Endometrial microvascular endothelial cells (primary cell): Measurements from ENCODE around the gene RPUSD1. TPM values are rescaled to one million over a fixed set of nuclear protein-coding genes. Genes with fewer than 3 reads are reported as not detected.
"Not testable (repeated sequence)": the region's sequence is repeated elsewhere in the genome, so short reads cannot be mapped to it uniquely, and the experiment has no call there.

Experiments used
- in situ Hi-C: cut with HindIII; loops from 2 replicates; pipeline ENCODE4 v1.10.0; 2017; ENCODE audit warnings: low sequenced_read_pairs, low pct_unique_long_range_greater_than_20kb; ENCODE audit errors: inconsistent ontology term
- total RNA-seq: library from RNA; depleted of rRNA; stranded (reverse); fragments of >200 nt; gene quantifications from one replicate; pipeline ENCODE4 v1.2.3, GENCODE V29; 2015; ENCODE audit errors: inconsistent ontology term

Gene RPUSD1
- total RNA-seq, 1 donor from 2014 or later = 77.6 TPM

DNA sequence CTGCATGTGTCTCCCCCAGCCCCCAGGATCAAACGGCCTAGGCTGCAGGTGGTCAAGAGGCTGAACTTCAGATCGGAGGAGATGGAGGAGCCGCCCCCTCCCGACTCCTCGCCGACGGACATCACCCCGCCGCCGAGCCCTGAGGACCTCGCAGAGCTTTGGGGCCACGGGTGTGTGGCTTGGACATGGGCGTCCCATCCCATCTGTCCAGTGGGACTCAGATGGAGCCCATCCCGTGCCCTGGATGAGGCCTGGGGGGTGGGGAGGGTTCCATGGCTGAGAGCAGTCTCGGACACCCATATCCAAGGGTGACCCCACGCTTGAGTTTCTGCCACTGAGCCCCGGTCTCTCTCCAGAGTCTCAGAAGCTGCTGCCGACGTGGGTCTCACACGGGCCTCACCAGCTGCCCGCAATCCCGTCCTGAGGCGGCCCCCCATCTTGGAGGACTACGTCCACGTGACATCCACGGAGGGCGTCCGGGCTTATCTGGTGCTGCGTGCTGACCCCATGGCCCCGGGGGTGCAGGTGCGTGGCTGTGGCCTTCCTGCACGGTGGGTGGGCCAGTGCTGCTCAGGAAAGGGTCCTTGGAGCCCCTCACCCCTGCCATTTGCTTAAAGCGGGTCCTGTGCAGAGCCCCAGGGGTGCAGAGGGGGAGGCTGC is 1.1 kb upstream of the RPUSD1 start:
- in situ Hi-C loops = no loop called here

DNA sequence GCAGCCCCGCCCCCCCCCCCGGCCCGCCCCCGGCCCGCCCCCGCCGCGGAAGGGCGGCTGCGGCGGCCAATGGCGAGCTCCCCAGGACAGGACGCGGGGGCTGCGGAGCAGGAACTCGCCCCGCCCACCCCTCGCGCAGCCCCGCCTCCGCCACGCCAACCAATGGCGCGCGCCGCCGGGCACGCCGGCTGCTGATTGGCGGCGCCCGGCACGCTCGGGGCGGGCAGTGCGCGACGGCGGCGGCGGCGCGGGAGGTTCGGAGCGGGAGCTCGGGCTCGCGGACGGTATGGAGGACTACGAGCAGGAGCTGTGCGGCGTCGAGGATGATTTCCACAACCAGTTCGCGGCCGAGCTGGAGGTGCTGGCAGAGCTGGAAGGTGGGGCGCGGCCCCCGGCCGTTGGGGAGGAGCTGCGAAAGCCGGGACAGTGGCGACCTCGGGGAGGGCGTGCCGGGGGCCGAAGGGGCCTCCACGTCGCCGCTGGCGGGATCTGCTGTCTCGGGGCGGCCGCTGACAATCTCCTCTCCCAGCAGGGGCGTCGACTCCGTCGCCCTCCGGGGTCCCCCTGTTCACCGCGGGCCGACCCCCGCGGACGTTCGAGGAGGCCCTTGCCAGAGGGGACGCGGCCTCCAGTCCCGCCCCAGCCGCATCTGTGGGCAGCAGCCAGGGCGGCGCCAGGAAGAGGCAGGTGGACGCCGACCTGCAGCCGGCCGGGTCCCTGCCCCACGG is 382 bp upstream of the RPUSD1 start, which contains the start of gene CHTF18:
Gene CHTF18 (plus strand): TSS at position 222 of the 728 bp plus-strand sequence. CDS start 65 bp downstream, at position 287.
- in situ Hi-C loops = no loop called here

DNA sequence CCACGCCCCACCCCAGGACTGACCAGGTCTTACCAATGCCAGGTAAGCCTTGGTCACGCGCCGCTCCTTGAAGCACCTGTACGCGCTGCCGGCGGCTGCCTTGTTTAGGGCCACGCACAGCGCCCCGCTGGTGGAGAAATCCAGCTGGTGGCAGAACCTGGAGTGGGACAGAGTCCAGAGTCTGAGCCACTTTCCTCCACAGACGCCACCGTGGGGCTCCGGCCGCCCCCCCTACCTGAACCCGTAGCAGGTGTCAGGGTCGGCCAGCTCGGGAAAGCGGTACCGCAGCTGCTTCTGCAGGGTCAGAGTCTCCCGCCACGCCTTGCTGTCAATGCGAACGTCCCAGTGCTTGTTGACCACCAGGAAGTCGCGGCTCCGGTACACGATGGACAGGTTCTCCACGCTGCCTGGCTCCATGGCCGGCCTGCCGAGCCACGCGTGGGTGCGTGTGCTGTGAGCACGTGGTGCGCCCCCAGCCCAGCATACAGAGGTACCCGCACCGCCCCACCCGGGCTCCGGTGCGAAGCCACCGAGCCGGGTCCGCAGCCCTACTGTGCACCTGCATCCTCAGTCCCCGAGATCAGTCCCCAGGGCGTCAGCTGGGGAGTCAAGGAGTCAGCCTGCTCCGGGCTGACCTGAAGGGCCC is 737 bp downstream of the RPUSD1 start:
- in situ Hi-C loops = no loop called here

DNA sequence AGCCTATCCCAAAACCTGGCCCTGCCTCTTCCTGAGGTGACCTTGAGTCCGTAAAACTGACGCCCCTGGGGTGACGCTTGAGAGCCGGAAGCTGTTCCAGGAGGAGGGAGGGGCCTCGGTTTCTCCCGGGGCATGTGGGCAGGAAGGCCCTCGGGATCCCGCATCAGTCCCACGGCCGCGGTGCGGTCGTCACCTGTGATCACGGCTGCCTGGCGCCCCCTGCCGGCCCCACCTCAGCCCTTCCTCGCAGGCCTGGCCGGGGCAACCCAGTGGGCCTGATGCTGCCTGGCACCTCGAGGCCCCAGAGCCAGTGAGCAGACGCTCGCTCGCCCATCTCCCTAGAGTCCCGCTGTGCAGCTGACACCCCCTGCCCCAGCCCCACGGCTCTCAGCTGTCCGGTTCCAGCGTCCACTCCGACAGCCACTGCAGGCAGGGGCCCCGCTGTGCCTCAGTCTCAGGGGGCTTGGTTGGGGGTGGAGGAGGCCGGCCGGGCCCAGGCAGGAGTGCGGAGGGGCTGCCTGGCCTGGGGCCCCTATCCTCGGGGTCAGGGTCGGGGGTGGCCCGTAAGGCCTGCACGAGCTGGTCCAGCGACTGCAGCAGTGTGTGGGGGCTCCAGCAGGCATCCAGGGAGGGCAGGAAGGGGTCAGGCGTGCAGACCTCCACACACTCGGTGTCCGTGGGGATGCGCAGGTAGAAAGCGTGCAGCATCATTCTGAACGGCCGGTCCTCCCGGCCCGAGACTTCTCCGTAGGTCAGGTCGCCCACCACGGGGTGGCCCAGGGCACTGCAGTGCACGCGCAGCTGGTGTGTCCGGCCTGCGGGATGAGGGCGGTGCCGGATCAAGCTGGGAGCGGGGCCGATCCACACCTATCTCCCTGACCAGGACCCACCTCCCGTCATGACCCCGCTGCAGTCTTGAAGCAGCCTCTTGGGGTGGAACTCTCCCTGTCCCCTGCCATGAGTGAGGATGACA is 2.3 kb downstream of the RPUSD1 start:
- in situ Hi-C loops = no loop called here

DNA sequence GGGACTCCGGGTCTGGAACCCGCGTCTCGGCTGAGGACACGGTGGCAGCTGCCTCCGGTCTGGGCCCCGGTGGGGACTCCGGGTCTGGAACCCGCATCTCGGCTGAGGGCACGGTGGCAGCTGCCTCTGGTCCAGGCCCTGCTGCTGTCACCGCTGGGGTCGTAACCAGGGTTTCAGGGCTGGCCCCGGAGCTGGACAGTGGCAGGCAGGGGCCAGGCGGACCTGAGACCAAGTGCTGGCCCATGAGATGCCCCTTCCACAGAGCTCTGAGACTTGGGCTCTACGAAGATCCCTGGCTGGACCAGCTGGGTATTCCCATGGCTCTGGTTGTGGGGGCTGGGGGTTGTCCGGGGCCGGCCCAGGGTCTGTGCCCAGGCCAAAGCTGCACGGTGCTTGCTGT is 3.8 kb downstream of the RPUSD1 start:
- in situ Hi-C loops = no loop called here

DNA sequence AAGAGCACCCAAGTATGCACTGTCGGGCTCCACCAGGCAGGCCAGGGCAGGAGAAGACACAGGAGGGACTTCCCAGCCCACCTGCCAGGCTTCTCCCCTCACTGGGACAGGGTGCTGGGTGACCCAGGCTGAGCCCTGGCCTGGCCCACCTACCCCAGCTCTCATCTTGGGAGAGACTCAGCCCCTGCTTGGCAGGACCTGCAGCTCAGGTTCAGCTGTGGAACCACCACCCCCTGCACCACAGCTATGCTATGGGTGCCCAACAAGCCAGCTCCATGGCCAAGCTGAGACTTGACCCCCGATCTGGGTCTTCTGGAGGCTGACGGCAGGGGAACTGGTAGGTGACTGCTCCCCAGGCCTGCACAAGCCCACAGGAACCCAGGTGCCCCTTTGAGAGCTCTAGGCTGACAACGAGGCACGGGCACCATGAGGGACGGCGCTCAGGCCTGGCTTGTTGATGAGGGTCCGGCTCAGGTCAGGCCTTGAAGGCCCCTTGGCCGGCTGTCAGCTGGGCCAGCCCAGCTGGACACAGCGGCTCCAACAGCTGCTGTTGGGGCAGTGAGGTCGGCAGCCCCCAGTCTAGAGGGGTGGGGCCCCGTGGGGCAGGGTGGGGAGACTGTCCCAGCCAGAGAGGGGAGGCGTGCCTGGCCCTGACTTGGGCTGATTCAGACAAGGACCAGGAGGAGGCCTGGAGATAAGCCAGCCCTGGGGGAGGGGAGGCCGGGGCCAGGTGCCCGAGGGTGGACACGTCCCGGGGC is 4.6 kb downstream of the RPUSD1 start:
- in situ Hi-C loops = no loop called here

DNA sequence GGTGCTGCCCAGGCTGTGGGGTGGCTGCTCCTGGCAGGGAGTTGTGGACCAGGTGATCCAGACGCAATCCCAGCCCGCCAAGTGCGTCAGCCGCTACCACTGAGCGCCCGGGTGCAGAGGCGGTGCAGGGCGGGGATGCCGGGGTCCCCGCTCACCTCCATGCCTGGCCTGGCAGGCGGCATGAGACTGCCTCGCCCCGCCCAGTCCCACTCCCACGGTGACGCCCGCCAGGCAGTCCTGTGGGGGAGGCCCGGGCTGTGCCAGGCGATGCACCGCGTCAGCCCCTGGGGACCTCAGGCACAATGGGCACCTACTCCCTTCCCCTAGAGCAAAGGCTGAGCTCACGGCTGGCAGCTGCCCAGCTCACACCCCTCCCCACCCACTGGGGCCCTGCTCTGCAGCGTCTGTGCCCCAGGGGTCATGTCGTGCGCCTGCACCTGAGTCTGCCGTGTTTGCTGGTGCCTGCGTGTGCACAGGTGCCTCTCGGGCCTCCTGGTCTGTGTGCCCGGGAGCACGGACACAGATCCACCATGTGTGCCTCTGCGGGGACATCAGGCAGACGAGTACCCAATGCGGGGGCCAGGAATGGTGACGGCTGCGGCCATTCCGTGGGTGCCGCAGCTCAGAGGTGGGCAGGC is 5.3 kb downstream of the RPUSD1 start:
- in situ Hi-C loops = no loop called here

DNA sequence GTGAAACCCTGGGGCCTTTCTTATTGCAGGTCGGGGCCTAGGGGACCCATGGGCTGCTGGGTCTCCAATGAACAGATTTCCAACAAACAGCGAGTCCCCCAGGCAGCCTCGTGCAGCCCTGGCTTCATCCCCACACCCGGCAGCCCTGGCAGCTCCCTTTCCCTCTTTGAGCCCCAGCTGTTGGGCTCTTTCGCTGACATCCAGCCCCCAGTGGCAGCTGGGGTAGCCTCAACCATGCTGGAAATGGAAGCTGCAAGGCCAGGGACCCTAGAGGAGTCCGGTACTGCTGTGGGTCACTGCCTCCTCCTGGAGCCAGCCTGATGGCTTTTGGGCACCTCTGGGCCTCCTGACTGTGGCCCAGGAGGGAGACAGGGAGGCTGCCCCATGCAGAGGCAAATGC is 5.9 kb downstream of the RPUSD1 start:
- in situ Hi-C loops = no loop called here

DNA sequence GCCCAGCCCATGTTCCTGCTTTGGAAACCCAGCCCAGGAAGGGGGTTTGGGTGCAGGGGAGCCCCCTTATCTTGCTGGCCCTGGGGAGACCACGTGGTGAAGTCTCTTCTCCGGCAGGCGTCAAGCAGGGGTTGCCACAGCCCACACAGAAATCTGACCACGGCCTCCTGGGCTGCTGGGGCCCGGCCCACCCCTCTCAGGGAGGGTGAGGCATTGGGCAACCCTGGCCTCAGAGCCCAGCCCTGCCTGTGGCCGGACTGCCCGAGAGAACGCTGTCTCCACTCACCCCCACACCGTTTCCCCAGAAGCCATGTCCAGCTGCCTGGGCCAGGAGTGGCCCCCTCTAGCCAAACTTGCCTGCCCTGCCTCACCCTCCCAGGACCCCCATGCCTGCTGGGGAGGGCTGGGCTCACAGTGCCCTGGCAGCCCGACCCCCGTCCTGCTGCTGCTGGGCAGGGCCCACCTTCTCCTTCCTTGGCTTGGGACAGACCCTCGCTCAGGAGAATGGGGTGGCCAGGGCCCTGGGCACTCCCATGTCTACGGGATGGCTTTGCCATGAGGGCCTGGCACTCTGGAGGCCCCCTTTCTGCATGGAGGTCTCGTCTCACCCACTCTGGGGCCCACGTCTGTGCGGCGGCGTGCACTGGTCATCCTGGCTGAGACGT is 6.7 kb downstream of the RPUSD1 start:
- in situ Hi-C loops = no loop called here

DNA sequence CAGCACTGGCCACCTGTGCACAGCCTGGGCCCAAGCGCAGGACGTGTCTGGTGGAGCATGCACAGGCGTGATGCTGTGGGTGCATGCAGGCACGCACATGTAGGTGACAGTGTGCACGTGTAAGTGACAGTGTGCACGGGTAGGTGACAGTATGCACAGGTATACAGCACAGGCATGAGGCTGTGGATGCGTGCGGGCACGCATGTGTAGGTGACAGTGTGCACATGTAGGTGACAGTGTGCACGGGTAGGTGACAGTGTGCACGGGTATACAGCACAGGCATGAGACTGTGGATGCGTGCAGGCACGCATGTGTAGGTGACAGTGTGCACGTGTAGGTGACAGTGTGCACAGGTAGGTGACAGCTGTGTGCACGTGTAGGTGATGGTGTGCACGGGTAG is 7.9 kb downstream of the RPUSD1 start:
- in situ Hi-C loops = no loop called here

DNA sequence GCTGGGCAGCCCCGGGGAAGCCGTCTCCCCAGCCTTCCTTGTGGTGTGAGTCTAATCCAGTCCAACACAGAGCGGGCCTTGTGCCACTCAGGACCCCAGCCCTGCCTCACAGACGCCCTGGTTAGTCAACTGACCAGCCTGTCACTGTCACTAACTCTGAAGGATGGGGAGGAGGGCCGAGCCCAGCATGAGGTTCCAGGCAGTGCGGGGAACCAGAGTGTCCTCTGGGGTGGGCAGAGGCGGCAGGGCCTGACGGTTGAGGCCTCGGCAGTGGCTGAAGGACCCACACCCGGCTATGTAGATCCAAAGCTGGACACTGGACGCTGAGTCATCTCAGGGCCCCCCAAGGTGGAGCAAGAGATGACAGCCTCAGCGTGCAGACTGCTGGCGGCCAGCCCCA is 8.6 kb downstream of the RPUSD1 start:
- in situ Hi-C loops = no loop called here

DNA sequence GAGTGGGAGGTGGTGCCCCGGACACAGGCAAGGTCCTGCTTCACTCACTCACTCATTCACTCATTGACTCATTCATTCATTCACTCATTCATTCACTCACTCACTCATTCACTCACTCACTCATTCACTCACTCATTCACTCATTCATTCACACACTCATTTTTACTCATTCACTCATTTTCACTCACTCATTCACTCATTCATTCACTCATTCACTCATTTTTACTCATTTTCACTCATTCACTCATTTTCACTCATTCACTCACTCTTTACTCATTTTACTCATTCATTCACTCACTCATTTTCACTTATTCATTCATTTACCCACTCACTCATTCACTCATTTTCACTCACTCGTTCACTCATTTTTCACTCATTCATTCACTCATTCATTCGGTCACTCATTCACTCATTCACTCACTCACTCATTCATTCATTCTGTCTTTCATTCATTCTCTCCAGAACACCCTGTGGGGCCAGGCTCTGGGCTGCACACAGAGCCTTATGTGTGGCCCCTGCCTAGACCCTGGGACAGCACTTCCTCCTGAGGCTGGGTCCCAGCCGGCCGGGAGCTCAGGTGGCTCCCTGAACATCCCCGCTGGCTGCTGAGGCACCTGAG is 9.2 kb downstream of the RPUSD1 start:
- in situ Hi-C loops = no loop called here

DNA sequence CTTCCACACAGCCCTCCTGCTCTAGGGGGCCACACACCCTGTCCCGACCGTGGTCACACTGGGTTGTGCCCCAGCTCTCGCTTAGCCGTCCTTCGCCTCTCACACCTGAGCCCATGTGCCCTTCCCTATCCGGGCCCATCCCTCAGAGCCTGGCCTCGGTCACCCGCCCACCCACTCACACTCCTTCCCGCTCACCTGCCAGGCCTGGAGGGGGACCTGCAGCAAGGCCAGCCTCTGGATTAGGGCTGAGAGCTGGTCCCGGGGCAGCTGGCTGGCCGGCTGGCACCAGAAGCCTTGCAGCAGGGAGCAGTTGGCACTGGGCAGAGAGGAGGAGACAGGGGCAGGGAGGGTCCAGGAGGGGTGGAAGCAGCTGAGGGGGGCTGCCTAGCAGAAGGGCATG is 9.7 kb downstream of the RPUSD1 start:
- in situ Hi-C loops = no loop called here

DNA sequence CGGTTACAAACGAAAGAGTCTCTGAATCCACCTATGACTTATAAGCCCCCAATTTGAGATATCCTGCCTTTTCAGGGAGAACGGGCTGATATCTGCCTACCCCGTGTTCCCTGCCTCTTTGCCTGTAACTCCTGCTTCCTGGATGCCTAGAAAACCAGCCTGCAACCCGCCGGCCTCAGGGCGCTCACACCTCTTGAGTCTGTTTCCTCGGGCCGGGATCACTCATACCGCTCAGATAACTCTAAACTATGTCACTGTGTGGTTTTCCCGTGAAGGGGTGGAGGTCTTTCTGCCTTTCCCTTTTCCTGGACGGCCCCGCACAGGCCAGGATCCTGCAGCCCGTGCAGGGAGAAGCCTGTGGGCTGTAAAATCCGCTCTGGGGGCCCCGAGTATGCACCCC is 10.4 kb downstream of the RPUSD1 start:
- in situ Hi-C loops = no loop called here

DNA sequence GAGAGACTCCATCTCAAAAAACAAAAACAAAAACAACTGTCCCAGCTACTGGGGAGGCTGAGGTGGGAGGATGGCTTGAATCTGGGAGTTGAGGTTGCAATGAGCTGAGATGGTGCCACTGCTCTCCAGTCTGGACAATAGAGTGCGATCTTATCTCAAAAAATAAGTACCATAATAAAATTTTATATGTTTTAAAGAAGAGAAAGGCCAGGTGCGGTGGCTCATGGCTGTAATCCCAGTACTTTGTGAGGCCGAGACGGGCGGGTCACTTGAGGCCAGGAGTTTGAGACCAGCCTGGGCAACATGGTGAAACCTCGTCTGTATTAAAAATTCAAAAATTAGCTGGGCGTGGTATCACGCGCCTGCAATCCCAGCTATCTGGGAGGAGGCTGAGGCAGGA is 11.4 kb downstream of the RPUSD1 start:
- in situ Hi-C loops = no loop called here

DNA sequence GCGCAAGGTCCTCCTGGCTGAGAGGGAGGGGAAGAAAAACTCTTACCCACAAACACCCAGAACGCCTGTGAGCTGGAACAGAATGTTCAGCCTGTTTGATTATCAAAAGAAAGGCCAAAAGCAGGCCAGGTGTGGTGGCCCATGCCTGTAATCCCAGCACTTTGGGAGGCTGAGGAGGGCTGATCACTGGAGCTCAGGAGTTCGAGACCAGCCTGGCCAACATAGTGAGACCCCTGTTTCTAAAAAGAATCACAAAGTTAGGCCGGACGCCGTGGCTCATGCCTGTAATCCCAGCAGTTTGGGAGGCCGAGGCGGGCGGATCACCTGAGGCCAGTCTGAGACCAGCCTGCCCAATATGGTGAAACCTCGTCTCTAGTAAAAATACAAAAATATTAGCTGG is 11.9 kb downstream of the RPUSD1 start:
- in situ Hi-C loops = not testable (repeated sequence)

DNA sequence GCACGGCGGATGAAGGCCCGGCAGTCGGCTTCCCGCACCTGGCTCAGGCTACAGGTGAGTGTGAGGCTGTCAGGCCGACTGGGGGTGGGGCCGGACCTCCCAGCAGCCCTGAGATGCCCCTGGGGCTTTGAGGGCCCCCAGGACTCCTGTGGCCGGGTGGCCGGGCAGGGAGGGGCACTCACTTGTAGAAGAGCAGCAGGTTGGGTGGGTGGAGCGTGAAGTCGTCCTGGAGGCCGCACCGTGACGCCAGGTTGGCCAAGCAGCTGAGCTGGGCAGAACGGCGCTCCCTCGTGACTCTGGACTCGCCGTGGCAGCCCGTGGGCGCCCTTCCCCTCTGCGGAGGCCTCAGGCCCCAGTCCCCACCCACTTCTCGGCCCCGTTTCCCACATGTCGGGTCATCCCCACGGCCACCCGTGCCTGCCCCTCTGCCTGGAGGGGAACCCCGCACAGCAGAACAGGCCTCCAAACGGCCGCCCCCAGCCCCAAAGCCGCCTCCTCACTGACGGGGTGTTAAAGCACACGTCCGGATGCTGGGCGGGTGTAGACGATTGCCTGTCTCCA is 12.9 kb downstream of the RPUSD1 start:
- in situ Hi-C loops = no loop called here
